SU-DHL-6 (cell line): Measurements from ENCODE around the gene CD180.

Source experiments
- H2AFZ ChIP-seq: fragments of 200-600 bp; sonication (generic); 2 replicates; pipeline ENCODE4 v1.6.1; 2014; ENCODE audit warnings: low read depth, mild to moderate bottlenecking, moderate library complexity, mixed read lengths, antibody characterized with exemption, low read length; ENCODE audit not compliant: severe bottlenecking
- H3F3A ChIP-seq: fragments of 200-600 bp; shearing (Covaris generic); 2 replicates; pipeline ENCODE4 v1.6.0; 2016; ENCODE audit warnings: antibody characterized with exemption, mild to moderate bottlenecking; ENCODE audit not compliant: insufficient read depth
- H3K27ac ChIP-seq: fragments of 200-600 bp; sonication (generic); 2 replicates; pipeline ENCODE4 v1.5.1; 2016; ENCODE audit warnings: low read depth, mild to moderate bottlenecking, low read length, moderate library complexity, mixed read lengths
- H3K27me3 ChIP-seq: fragments of 200-600 bp; sonication (generic), shearing (Covaris generic); 2 replicates; pipeline ENCODE4 v1.6.0; 2014; ENCODE audit warnings: mild to moderate bottlenecking, low read length
- H3K36me3 ChIP-seq: fragments of 200-600 bp; sonication (generic); 2 replicates; pipeline ENCODE4 v1.6.1; 2014; ENCODE audit warnings: mild to moderate bottlenecking, low read length, mixed read lengths
- H3K4me2 ChIP-seq: fragments of 300-600, 200-600 bp; shearing (Covaris generic), sonication (generic); 2 replicates; pipeline ENCODE4 v1.6.0; 2014; ENCODE audit warnings: low read length, low read depth, mild to moderate bottlenecking; ENCODE audit not compliant: poor library complexity, severe bottlenecking
- H3K4me3 ChIP-seq: fragments of 200-600 bp; sonication (generic); 2 replicates; pipeline ENCODE4 v1.5.1; 2014; ENCODE audit warnings: antibody characterized with exemption, low read length, mild to moderate bottlenecking, mixed read lengths; ENCODE audit not compliant: insufficient read depth, poor library complexity, severe bottlenecking
- H3K79me2 ChIP-seq: fragments of 200-600 bp; sonication (generic); 2 replicates; pipeline ENCODE4 v1.6.1; 2014; ENCODE audit warnings: mild to moderate bottlenecking, low read length, moderate library complexity; ENCODE audit not compliant: insufficient read depth
- H3K9ac ChIP-seq: fragments of 200-600 bp; sonication (generic); 2 replicates; pipeline ENCODE4 v1.7.0; 2014; ENCODE audit warnings: mild to moderate bottlenecking, low read length
- H3K9me2 ChIP-seq: fragments of 200-600 bp; sonication (generic); replicated peaks from 2 replicates; pipeline ENCODE4 v1.6.1; 2014; ENCODE audit warnings: low read length; ENCODE audit not compliant: insufficient read depth
- H3K9me3 ChIP-seq: fragments of 200-600 bp; sonication (generic); 2 replicates; pipeline ENCODE4 v1.6.1; 2014; ENCODE audit warnings: low read length, mixed read lengths; ENCODE audit not compliant: insufficient read depth
- H4K20me1 ChIP-seq: fragments of 200-600 bp; sonication (generic); 2 replicates; pipeline ENCODE4 v1.6.1; 2014; ENCODE audit warnings: low read depth, mild to moderate bottlenecking, antibody characterized with exemption, low read length, moderate library complexity, mixed read lengths
- CTCF ChIP-seq: fragments of 200-600 bp; sonication (generic); IDR thresholded peaks from one replicate; pipeline ENCODE4 v1.5.1; 2017; ENCODE audit warnings: antibody characterized with exemption, mild to moderate bottlenecking, low read length, moderate library complexity; ENCODE audit not compliant: insufficient read depth, poor library complexity, severe bottlenecking
- EZH2phosphoT487 ChIP-seq: fragments of 200-600 bp; sonication (generic), shearing (Covaris generic); conservative IDR thresholded peaks from 2 replicates; pipeline ENCODE4 v1.6.1; 2018; ENCODE audit warnings: mild to moderate bottlenecking, antibody characterized with exemption, low read length, moderate library complexity, mixed read lengths

The CD180 gene

GRCh38 chr5:67216564-67216963, 20.0 kb upstream of the CD180 start:
- Histone ChIP-seq H3K27ac (no peak overlapping the region), H3K4me3 (no peak overlapping the region), H3K36me3 (no peaks in the 10 kb centered on the region), H3F3A (no peaks in the 10 kb centered on the region), H3K4me2 (peak overlapping the region; percentile 46), H3K9me2 (no peaks in the 10 kb centered on the region), H4K20me1 (no peaks in the 10 kb centered on the region), H3K79me2 (no peaks in the 10 kb centered on the region), H3K9ac (peak overlapping the region; percentile 34), H3K9me3 (no peaks in the 10 kb centered on the region), H2AFZ (peak overlapping the region; percentile 87), H3K27me3 (no peaks in the 10 kb centered on the region)
- TF ChIP-seq CTCF (no peak), EZH2phosphoT487 (no peak)

GRCh38 chr5:67215519-67216471, 19.2 kb upstream of the CD180 start:
- Histone ChIP-seq H3F3A (no peaks in the 10 kb centered on the region), H3K4me2 (peak overlapping the region; percentile 46), H3K36me3 (no peaks in the 10 kb centered on the region), H3K27me3 (no peaks in the 10 kb centered on the region), H3K9me2 (no peaks in the 10 kb centered on the region), H3K9me3 (no peaks in the 10 kb centered on the region), H3K27ac (peak overlapping the region; percentile 35), H3K79me2 (no peaks in the 10 kb centered on the region), H3K4me3 (peak overlapping the region; percentile 25), H2AFZ (peak overlapping the region; percentile 87), H4K20me1 (no peaks in the 10 kb centered on the region), H3K9ac (peak overlapping the region; percentile 34)
- TF ChIP-seq EZH2phosphoT487 (no peak), CTCF (no peak)

DNA sequence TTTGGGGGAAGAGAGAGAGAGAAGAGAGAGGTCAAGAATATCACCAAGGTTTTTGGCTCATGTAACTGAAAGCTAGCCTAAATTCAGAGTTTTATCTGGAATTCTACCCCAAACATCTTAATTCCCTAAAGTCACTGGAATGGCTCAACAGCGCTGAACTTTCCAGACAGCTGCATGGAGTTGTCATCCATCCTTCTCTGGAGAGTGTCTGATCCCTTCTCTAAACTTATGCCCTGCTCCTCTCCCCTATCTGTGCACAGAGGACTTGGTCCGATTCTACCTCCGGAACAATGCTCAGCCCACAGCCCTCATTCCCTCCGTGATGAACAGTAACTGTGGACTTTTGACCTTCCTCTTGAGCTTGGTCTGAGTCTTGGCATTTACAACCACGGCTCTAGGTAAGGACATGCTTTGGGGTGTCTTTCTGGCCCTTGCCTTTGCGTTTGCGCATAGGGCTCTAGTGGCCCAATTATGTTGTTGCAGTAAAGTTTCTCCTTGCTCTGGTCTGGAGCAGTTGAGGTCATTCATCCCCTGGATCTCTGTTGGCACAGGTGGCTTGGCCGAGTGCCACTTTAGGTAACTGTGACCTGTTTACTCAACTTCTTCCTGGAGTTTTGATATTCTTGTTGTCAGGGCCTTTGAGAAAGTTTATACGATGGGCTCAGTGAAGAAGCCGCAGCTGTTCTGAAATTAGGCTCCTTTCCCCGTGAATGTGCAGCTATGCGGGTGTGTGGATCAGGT, 18.3 kb upstream of the CD180 start:
- H3K9ac ChIP-seq = no peak overlapping the region
- H4K20me1 ChIP-seq = no peaks in the 10 kb centered on the region
- no peaks in the 10 kb centered on the region for H3K79me2 ChIP-seq
- no peaks in the 10 kb centered on the region for H3K27me3 ChIP-seq
- no peaks in the 10 kb centered on the region for H3F3A ChIP-seq
- peak overlapping the region; percentile 46 for H3K4me2 ChIP-seq
- H2AFZ ChIP-seq = peak overlapping the region; percentile 87
- H3K9me2 ChIP-seq = no peaks in the 10 kb centered on the region
- H3K9me3 ChIP-seq = no peaks in the 10 kb centered on the region
- H3K36me3 ChIP-seq = no peaks in the 10 kb centered on the region
- no peak for TF ChIP-seq CTCF
- TF ChIP-seq EZH2phosphoT487 = no peak
- H3K27ac ChIP-seq = no peak overlapping the region
- H3K4me3 ChIP-seq = no peak overlapping the region
